ENCODE measurements around the gene SCAMP2. TPM values are rescaled to one million over a fixed set of nuclear protein-coding genes. Genes with fewer than 3 reads are reported as not detected.

The SCAMP2 gene
- total RNA-seq, 1 donor from 2014 or later, result 90.8 TPM

- no peak for DNase-seq (ENCODE audit: low spot score in 2 of 2)
- Histone ChIP-seq H3K4me1 (peaks cover 4 to 10% of the 10 kb centered on the region in 2 donors), H3K9me3 (no peaks in the 10 kb centered on the region), H3K27me3 (no peaks in the 10 kb centered on the region), H3K36me3 (no peaks in the 10 kb centered on the region), H3K27ac (no peak overlapping the region), H3K4me3 (no peak overlapping the region)
- TF ChIP-seq, protein P1, sequence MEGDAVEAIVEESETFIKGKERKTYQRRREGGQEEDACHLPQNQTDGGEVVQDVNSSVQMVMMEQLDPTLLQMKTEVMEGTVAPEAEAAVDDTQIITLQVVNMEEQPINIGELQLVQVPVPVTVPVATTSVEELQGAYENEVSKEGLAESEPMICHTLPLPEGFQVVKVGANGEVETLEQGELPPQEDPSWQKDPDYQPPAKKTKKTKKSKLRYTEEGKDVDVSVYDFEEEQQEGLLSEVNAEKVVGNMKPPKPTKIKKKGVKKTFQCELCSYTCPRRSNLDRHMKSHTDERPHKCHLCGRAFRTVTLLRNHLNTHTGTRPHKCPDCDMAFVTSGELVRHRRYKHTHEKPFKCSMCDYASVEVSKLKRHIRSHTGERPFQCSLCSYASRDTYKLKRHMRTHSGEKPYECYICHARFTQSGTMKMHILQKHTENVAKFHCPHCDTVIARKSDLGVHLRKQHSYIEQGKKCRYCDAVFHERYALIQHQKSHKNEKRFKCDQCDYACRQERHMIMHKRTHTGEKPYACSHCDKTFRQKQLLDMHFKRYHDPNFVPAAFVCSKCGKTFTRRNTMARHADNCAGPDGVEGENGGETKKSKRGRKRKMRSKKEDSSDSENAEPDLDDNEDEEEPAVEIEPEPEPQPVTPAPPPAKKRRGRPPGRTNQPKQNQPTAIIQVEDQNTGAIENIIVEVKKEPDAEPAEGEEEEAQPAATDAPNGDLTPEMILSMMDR (IDR thresholded peaks at IDR 0.05), result no peak
- intact Hi-C loops (cut with DNase I), result no loop called here
Observed at GRCh38 chr15:74884428-74885223, 11.5 kb upstream of the SCAMP2 start.

- Histone ChIP-seq H3K9me3 (no peaks in the 10 kb centered on the region), H3K36me3 (no peaks in the 10 kb centered on the region), H3K27me3 (no peaks in the 10 kb centered on the region), H3K4me3 (no peak overlapping the region), H3K27ac (no peak overlapping the region), H3K4me1 (no peaks in the 10 kb centered on the region)
- intact Hi-C loops (cut with DNase I), result no loop called here
- no peak for DNase-seq (ENCODE audit: low spot score in 2 of 2)
- TF ChIP-seq, protein P1 (IDR thresholded peaks at IDR 0.05), result no peak
Observed at GRCh38 chr15:74882528-74882927, 9.4 kb upstream of the SCAMP2 start.

DNA sequence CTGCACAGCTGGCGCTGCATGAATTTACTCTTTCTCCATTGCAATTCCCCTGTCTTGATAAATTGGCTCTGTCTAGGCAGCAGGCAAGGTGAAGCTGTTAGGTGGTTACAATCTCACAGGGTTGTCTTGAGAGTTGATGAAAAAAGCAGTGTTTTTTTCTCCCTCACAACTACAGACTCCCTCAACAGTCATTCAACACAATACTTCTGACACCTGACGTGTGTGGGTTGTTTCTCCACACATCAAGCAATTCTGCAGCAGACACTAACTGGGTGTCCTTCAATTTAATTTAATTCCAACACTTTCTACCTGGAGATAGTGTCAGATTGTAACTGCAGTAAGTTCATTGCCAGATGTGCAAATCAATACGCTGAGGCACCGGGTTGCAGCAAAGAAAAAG lies 5.1 kb upstream of the SCAMP2 start:
- TF ChIP-seq, protein P1 (IDR thresholded peaks at IDR 0.05), result no peak
- no peaks in the 10 kb centered on the region for H3K9me3 ChIP-seq
- DNase-seq (ENCODE audit: low spot score in 2 of 2), result no peak
- H3K4me1 ChIP-seq, result peaks cover 0 to 4% of the 10 kb centered on the region in 2 donors
- no peak overlapping the region for H3K27ac ChIP-seq
- no peaks in the 10 kb centered on the region for H3K27me3 ChIP-seq
- no peak overlapping the region for H3K4me3 ChIP-seq
- H3K36me3 ChIP-seq, result no peaks in the 10 kb centered on the region
- intact Hi-C loops (cut with DNase I), result no loop called here

DNA sequence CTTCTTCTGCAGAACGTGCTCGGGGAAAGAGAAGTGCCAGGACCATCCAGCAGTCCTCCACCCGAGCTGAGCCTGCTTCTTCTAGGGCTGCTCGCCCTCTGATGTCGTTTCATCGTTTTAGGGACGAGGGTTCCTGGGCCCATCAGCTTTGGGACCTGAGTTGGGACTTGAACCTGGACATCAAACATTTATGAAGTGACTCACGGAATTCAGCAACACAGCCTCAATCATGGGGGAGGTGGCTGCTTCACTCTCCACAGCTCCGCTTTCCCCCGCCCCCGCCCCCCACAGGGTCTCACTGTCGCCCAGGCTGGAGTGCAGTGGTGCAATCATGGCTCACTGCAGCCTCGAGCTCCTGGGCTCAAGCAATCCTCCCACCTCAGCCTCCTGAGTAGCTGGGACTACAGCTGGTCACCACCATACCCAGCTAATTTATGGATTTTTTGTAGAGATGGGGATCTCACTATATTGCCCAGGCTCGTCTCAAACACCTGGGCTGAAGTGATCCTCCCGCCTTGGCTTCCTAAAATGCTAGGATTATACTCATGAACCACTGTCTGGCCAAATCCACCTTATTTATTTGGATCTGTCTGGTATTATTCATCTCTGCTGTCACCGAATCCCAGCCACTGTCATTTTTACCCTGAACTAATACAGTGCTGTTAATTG lies 725 bp upstream of the SCAMP2 start:
- H3K4me3 ChIP-seq, result peak overlapping the region; percentile 48 to 80
- no peaks in the 10 kb centered on the region for H3K27me3 ChIP-seq
- H3K36me3 ChIP-seq, result no peaks in the 10 kb centered on the region
- no peaks in the 10 kb centered on the region for H3K9me3 ChIP-seq
- TF ChIP-seq, protein P1 (IDR thresholded peaks at IDR 0.05), result no peak
- intact Hi-C loops (cut with DNase I), result loop anchor here (1.0 to 2.0 kb wide), 3 partner anchors 15 to 33 kb away; partner anchors contain the start of genes FAM219B and ULK3
- peaks cover 6 to 38% of the 10 kb centered on the region in 2 donors for H3K4me1 ChIP-seq
- DNase-seq (ENCODE audit: low spot score in 2 of 2), result no peak
- peak overlapping the region; percentile 83 to 94 for H3K27ac ChIP-seq

DNA sequence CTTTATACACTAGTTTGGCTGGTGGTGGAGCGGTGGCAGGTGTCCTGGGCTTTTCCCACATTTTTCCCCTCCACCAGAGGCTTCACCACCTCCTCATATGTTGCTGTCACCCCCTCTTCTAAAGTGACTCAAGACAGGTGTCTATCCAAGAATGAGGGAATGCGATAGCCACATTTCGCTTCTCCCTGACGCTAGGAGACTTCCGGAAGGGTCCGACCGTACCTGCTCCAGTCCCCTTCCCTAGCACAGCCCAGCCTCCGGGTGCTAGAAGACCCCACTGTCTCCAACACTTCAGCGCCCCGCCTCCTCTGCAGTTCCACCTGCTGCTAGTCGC lies 496 bp downstream of the SCAMP2 start:
- no peak for DNase-seq (ENCODE audit: low spot score in 2 of 2)
- TF ChIP-seq, protein P1 (IDR thresholded peaks at IDR 0.05), result no peak
- Histone ChIP-seq H3K9me3 (no peaks in the 10 kb centered on the region), H3K27ac (peak overlapping the region; percentile 83 to 94), H3K36me3 (no peaks in the 10 kb centered on the region), H3K4me3 (peak overlapping the region; percentile 48 to 80), H3K4me1 (peaks cover 9 to 40% of the 10 kb centered on the region in 2 donors), H3K27me3 (no peaks in the 10 kb centered on the region)
- intact Hi-C loops (cut with DNase I), result loop anchor here (1.0 to 2.0 kb wide), 3 partner anchors 17 to 34 kb away; partner anchors contain the start of genes FAM219B and ULK3
